ENCODE results near the gene PUDP.
"Not testable (repeated sequence)": the region's sequence is repeated elsewhere in the genome, so short reads cannot be mapped to it uniquely, and the experiment has no call there.

The PUDP gene

DNA sequence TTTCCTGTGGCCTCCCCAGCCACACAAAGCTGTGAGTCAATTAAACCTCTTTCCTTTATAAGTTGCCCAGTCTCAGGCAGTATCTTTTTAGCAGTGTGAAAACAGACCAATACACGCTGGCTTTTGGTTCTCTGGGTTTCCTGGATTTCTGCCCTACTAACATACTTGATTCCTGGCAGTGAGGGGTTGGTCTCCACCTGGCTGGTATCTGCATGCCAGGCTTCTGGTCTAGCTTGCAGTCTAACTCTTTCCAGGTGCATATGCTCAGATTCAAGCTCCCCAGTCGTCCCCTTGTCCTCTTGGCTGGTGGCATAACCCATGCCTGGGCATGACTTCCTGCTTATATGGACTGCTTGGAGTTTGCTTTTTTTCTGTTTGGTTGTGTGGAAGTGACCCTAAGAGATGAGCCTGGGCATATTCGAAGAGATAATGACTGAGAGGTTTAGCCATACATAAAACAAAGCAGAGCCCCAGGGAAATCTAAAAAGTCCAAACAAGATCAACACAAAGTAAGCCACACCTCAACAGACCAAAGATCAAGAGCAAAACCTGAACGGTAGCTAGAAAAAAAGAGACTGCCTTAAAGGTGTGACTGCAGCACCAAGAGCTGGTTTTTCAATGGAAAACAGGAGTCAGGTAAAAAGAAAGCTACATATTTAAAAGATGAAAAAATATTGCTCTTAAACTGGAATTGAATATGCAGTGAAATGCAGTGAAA is 102.6 kb downstream of the PUDP start:
- DNase-seq (ENCODE audit: low read depth in 1 of 2, low spot score in 1 of 2): no peak

DNA sequence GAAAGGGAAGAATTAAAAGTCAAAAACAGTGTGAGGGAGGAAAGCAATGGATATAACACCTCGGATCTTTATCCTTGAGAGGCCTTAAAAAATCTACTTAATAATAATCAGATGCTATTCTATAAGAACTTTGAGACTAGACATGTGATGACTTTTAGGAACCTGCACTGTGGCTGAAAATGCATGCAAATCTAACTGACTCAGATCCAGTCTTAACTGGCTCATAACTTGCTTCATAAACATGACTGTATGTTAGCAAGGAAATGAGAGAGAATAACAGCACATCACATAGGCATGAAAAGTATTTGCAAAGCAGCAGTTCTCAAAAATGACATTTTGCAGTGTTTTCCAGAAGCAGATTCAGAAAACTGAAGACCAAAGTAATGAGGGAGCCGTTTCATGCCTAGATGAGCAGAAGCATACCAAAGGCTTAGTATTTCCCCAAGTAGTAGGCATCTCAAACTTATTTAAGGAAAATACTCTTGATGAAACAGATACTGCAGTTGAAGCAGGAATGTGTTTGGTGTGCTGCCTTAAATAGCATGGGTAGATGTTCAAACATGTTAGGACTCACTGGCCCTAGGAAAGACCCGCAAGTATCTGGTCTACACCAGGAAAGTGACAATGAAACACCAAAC is 104.0 kb downstream of the PUDP start:
- not testable (repeated sequence) for DNase-seq (ENCODE audit: low read depth in 1 of 2, low spot score in 1 of 2)

DNA sequence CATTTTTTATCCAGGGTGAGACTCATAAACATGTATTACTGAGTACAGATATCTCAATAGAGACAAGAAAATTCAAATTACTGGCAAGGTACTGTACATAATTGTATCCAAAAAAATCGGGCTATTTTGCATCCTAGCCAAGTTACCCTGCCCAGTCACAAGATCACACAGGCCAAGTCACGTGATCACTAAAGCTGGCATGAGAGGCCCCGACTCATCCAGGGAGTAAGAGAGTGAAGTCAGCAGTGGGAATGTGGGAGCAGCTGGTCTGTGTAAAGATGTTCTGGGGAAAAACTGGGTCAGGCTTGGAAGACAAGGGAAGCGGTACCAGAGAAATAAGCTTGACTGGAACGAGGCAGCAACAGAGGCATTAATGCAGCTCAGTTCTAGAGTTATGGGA is 119.7 kb downstream of the PUDP start:
- no peak for DNase-seq (ENCODE audit: low read depth in 1 of 2, low spot score in 1 of 2)

DNA sequence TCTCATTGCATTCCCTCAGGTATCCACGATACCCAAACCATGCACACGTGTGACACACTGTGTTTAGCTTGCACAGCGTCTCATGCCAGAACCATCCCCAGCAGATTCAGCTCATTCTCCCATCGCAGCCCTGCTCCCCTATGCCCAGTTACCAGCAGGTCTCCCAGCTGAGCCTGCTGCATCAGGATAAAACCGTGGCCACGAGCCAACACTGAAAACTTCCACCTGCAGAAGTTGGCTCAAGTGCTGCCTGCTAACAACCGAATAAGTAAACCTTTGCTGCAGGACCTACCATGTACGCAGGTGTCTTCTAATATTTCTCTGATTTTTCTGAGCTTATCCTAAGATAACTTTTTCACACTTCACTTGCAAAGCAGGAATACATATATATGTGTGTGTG is 120.9 kb downstream of the PUDP start:
- DNase-seq (ENCODE audit: low read depth in 1 of 2, low spot score in 1 of 2): no peak

DNA sequence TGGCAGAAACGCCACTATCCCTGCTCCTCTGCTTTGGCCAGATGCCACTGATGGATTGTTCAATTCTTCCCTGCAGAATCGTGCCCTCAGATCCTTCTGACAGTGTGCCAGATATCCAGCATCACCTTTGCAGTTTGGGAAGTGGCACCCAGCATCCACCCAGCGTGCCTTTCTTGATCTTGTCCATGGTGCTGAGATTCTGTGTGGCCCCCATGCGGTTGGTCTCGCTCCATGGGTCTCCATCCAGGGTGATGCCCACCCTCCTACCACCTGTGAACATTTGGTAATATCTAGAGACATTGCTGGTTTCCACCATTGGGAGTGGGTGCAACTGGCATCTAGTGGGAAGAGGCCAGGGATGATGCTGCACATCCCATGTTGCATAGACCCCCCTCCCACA is 121.6 kb downstream of the PUDP start:
- DNase-seq (ENCODE audit: low read depth in 1 of 2, low spot score in 1 of 2): not testable (repeated sequence)

DNA sequence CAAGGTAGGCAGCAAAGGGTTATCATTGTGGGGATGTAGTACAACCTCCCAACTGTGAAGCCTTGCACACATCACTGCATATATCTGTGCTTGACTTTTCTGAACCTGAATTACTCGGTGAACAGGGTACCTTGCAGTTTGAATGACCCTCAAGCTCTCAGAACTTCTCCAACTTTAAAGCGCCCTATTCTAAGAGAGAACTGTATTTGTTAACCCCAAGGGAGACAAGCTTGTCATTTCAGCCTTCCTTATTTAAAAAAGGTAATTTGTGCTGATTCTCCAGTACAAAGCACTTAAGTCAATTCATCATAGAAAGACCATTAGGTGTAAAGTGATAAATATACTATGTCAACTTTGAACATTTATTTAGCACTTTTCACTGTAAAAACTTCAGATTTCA is 122.5 kb downstream of the PUDP start:
- no peak for DNase-seq (ENCODE audit: low read depth in 1 of 2, low spot score in 1 of 2)

DNA sequence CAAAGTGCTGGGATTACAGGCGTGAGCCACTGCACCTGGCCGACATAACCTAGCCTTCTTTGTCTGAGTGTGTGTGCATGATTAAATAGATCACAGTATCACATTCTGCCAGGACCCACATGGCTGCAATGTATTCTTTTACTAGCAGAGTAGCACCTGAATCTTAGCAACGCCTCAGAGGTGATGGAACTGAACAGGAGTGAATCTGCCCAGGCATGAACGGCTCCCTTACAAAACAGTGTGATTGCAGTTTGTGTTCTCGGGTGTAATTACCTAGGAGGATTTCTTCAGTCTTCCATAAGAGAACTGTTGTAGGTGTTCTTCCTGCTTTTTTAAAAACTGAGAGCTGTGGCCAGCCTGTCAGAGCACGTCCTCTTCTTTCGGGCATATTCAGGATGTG is 123.1 kb downstream of the PUDP start:
- DNase-seq (ENCODE audit: low read depth in 1 of 2, low spot score in 1 of 2): no peak

DNA sequence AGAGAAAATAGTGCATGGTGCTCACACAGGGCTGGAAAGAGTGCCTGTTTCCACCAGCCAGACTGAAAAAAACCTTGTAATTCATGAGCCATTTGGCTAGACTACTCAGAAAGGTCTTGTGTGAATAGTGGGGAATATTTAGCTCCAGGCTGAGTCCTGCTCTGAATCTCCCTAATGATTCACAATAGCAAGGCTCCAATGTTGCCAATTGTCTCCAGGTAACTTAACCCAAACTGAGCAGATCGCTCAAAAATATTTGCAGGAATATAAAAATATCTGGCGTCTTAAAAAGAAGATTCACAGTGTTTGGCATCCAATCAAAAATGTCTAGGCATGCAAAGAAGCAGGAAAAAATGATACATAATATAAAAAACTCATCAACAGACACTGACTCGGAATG is 125.0 kb downstream of the PUDP start:
- not testable (repeated sequence) for DNase-seq (ENCODE audit: low read depth in 1 of 2, low spot score in 1 of 2)

DNA sequence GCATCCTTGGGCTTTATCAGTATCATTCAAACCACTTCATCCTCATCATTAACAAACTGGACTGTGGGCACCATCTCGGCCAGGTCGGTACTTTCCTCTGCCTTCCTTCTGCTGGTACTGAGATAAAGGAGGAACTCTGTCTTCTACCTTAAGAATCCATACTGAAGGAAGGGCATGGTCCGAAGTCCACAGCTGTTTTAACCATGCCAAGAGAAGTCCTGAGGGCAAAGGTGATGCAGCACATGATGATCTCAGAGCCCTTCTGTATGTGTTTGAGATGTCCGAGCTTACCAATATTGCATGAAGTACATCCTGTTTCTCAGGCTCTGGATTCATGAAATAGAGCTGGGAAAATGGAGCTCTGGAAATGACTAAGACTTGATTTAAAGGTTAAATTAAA is 126.0 kb downstream of the PUDP start:
- no peak for DNase-seq (ENCODE audit: low read depth in 1 of 2, low spot score in 1 of 2)

DNA sequence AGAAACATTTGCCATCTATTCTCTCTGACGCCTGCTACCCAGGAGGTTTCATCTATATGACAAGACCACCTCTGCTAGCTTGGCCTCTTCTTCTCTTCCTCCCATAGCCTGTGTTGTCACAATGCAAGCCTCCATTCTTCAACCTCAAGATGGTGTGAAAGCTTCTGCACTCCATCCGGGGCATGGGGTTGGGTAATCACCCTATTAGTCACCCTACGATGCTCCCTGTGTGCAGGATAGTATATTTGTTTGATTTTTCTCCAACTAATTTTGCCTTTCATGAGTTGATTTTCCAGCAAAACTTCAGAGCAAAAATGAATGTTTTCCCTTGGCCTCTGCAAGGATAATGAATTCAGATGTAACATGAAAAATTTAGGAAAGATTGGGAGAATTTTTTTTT is 128.4 kb downstream of the PUDP start:
- DNase-seq (ENCODE audit: low read depth in 1 of 2, low spot score in 1 of 2): no peak

DNA sequence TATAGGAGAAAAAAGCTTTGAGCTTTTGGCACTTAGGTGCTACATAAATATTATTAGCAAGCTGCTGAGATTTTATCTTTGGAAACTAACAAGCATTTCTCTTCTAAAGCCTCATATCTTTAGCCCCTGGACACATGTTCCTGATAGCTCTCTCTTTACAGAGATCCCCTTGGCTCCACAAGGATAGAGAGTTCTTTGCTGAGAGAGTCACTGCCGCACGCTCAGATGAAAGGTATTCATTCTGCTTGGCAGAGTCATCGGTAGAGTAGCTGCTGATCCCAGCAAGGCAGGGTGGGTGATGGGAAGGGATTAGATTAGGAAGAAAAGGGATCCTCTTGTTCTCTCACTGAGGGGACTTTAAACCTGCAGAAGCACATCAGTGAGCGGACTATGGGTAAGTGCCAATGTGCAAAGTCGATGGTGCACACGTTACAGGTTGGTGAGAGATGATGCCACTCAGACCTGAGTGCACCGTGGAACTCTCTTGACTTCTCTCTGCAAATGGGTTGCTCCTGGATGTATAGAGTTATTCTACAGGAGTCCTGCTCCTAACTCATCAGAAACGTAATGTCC is 135.6 kb downstream of the PUDP start:
- not testable (repeated sequence) for DNase-seq (ENCODE audit: low read depth in 1 of 2, low spot score in 1 of 2)

DNA sequence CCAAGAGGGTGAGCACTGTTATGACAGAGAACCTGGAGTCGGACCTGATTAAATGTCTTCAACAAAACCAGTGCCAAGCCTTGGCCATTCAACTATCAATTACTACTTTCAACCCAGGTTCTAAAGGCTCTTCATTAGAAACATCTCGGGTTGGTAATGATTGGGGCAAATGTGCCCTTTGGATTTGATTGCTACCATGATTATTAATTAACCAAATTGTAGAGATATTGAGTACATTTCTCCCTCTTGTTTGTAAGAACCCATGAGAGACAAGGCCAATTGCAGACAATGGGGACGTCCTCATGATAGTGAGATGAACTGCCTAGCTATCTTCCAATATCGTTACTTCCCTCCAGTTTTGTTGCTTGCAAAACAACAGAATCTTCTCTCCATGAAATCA is 137.1 kb downstream of the PUDP start:
- DNase-seq (ENCODE audit: low read depth in 1 of 2, low spot score in 1 of 2): not testable (repeated sequence)

DNA sequence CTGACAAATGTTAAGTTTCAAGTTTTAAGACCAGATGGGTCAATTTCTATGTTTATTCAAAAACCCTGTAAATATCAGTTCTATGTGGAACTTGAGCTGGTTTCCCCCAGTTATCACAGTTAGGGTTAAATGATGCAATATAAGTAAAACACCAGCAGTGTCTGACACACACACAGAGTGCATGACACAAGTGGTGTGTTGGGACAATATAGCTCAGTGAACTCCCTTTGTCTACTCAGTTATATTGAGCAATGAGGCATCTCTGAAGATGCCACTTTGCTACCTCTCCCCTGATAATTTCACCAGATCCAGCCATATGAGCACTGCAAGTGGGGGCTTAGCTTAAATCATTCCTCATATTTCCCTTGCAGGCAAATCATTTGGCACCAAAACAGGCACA is 140.6 kb downstream of the PUDP start:
- not testable (repeated sequence) for DNase-seq (ENCODE audit: low read depth in 1 of 2, low spot score in 1 of 2)
